Neural progenitor cell (in vitro differentiated cells): ENCODE data around the gene SP6. TPM values are rescaled to one million over a fixed set of nuclear protein-coding genes. Genes with fewer than 3 reads are reported as not detected.

ENCODE experiments used
- DNase-seq: peaks from one replicate; pipeline ENCODE4 v3.0.0-alpha.2; 2016; ENCODE audit warnings: low spot score
- H2AFZ ChIP-seq: fragments of 200-600 bp; sonication (generic); replicated peaks from 2 replicates; pipeline ENCODE4 v1.6.1; 2016; ENCODE audit warnings: antibody characterized with exemption
- H3F3A ChIP-seq: fragments of 200-600 bp; sonication (generic); 2 replicates; pipeline ENCODE4 v1.6.1; 2016; ENCODE audit warnings: antibody characterized with exemption, low read depth
- H3K27ac ChIP-seq: fragments of 200-600 bp; sonication (generic); 2 replicates; pipeline ENCODE4 v1.5.1; 2016; ENCODE audit warnings: mild to moderate bottlenecking
- H3K27me3 ChIP-seq: fragments of 200-600 bp; sonication (generic); 2 replicates; pipeline ENCODE4 v1.6.1; 2016; ENCODE audit warnings: mild to moderate bottlenecking, moderate library complexity
- H3K36me3 ChIP-seq: fragments of 200-600 bp; sonication (generic); 2 replicates; pipeline ENCODE4 v1.5.1; 2016
- H3K4me1 ChIP-seq: fragments of 200-600 bp; sonication (generic); 2 replicates; pipeline ENCODE4 v1.6.1; 2016; ENCODE audit warnings: mixed run types
- H3K4me2 ChIP-seq: fragments of 200-600 bp; sonication (generic); 2 replicates; pipeline ENCODE4 v1.6.1; 2016
- H3K4me3 ChIP-seq: fragments of 200-600 bp; sonication (generic); 2 replicates; pipeline ENCODE4 v1.5.1; 2016
- H3K79me2 ChIP-seq: fragments of 200-600 bp; sonication (generic); 2 replicates; pipeline ENCODE4 v1.6.1; 2016; ENCODE audit warnings: low read depth
- H3K9ac ChIP-seq: fragments of 200-600 bp; sonication (generic); 2 replicates; pipeline ENCODE4 v1.6.1; 2016
- H3K9me3 ChIP-seq: fragments of 200-600 bp; sonication (generic); 2 replicates; pipeline ENCODE4 v1.5.1; 2016; ENCODE audit warnings: low read depth
- H4K20me1 ChIP-seq: fragments of 200-600 bp; sonication (generic); 2 replicates; pipeline ENCODE4 v1.6.1; 2016; ENCODE audit warnings: low read depth
- H3K27ac Mint-ChIP-seq: 3 replicates; pipeline ENCODE4 v1.8.0; 2021; ENCODE audit warnings: mixed read lengths
- H3K27me3 Mint-ChIP-seq: 2 replicates; pipeline ENCODE4 v1.8.0; 2022; ENCODE audit warnings: low read depth, mild to moderate bottlenecking, inconsistent platforms, moderate library complexity, mixed read lengths; ENCODE audit not compliant: insufficient read depth
- H3K36me3 Mint-ChIP-seq: 3 replicates; pipeline ENCODE4 v1.8.0; 2021; ENCODE audit warnings: mixed read lengths
- H3K4me1 Mint-ChIP-seq: 3 replicates; pipeline ENCODE4 v1.8.0; 2021; ENCODE audit warnings: mixed read lengths
- H3K4me3 Mint-ChIP-seq: 3 replicates; pipeline ENCODE4 v1.8.0; 2021; ENCODE audit warnings: mild to moderate bottlenecking, moderate library complexity, mixed read lengths
- H3K9me3 Mint-ChIP-seq: 3 replicates; pipeline ENCODE4 v1.8.0; 2020; ENCODE audit warnings: mixed read lengths
- CTCF ChIP-seq: fragments of 200-600 bp; sonication (generic); IDR thresholded peaks from 2 replicates; pipeline ENCODE4 v1.5.1; 2017; ENCODE audit warnings: antibody characterized with exemption, mild to moderate bottlenecking
- EZH2 ChIP-seq: fragments of 200-600 bp; sonication (generic); IDR thresholded peaks from 2 replicates; pipeline ENCODE4 v1.6.1; 2017; ENCODE audit warnings: antibody characterized with exemption, mild to moderate bottlenecking, moderate library complexity
- EZH2phosphoT487 ChIP-seq: fragments of 200-600 bp; sonication (generic); IDR thresholded peaks from 2 replicates; pipeline ENCODE4 v1.6.1; 2017; ENCODE audit warnings: antibody characterized with exemption
- total RNA-seq: library from RNA; depleted of rRNA; stranded (reverse); fragments of >200 nt; gene quantifications from 2 replicates; pipeline ENCODE4 v1.2.3, GENCODE V29; 2015; ENCODE audit warnings: low replicate concordance

SP6 gene
- total RNA-seq, 1 donor from 2014 or later: 0.04 TPM

DNA sequence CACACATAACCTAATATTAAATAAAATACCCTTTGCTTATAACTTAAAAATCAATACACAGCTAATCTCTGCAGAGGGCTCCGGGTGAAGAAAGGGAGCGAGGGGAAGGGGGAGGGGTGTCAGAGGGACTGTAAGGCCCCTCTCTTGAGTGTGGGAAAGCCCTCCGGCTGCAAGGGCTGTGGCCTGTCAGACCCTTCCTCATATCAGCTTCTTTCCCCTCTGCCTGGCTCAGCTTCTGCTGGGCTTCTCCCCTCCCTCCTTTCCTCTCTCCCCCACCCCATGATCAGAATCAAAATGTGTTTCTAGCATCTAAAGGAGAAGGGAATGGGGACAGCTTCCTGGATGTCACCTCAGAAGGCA lies 5.3 kb downstream of the SP6 start:
- peaks cover 5% of the 10 kb centered on the region for H3F3A ChIP-seq
- H3K4me2 ChIP-seq: no peak overlapping the region
- no peak overlapping the region for H3K27ac ChIP-seq
- TF ChIP-seq EZH2phosphoT487 (no peak), EZH2 (no peak), CTCF (no peak)
- Mint-ChIP-seq H3K36me3 (peaks cover 2% of the 10 kb centered on the region), H3K27ac (no peak overlapping the region), H3K4me1 (peaks cover 23% of the 10 kb centered on the region), H3K9me3 (peaks cover 2% of the 10 kb centered on the region), H3K4me3 (no peak overlapping the region), H3K27me3 (peaks cover 61% of the 10 kb centered on the region)
- no peak for DNase-seq
- no peaks in the 10 kb centered on the region for H3K36me3 ChIP-seq
- H3K9ac ChIP-seq: no peak overlapping the region
- H3K79me2 ChIP-seq: peaks cover under 1% of the 10 kb centered on the region
- H3K4me1 ChIP-seq: peaks cover 10% of the 10 kb centered on the region
- H3K9me3 ChIP-seq: no peaks in the 10 kb centered on the region
- no peak overlapping the region for H2AFZ ChIP-seq
- peaks cover 20% of the 10 kb centered on the region for H4K20me1 ChIP-seq
- peaks cover 67% of the 10 kb centered on the region for H3K27me3 ChIP-seq
- no peak overlapping the region for H3K4me3 ChIP-seq

DNA sequence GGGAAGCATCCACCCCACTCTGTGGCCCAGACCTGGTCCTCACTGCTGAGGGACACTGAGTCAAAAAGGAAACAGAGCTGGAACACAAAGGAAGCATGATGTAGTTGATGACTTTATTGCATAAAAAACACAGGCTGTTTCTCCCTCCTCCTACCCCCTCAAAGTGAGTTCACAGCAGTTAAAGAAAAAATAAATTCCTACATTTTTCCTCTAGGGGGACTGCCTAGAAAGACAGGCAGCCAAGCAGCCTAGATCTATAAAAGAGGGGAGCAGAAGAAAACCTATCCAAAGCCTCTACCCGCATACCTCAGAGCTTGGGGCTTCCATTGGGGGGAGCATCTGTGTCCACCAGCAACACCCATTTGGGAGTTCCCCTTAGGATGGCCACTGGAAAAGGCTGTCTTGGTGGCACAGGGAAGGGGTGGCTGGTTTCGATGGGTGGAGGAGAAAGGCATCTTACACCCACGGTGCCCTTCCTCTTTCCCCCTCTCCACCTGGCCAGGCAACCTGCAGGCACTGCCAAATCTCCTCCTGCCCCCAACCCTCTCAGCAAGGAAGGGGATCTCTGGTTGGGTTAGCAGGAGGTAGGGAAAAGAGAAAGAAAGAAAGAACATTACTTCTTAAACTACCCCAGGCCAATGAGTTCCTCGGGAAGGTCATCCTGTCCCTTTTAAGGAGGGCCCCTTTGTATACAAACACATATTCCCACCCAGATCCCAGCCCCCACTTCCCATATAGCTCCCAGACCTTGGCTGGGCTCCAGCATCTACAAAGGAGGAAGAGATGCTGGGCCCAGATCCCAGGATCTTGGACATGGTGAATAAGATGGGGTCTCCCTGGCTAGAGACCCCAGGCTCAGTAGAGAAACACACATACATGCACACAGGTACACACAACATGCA lies 5.9 kb downstream of the SP6 start:
- Histone ChIP-seq H3F3A (no peaks in the 10 kb centered on the region), H3K4me3 (no peak overlapping the region), H3K27me3 (peaks cover 61% of the 10 kb centered on the region), H3K4me2 (no peak overlapping the region), H4K20me1 (peaks cover 16% of the 10 kb centered on the region), H3K79me2 (peaks cover 7% of the 10 kb centered on the region), H3K9me3 (no peaks in the 10 kb centered on the region), H3K36me3 (no peaks in the 10 kb centered on the region), H2AFZ (no peak overlapping the region), H3K9ac (no peak overlapping the region), H3K27ac (no peak overlapping the region), H3K4me1 (peaks cover 14% of the 10 kb centered on the region)
- Mint-ChIP-seq H3K4me3 (no peak overlapping the region), H3K27ac (no peak overlapping the region), H3K27me3 (peaks cover 55% of the 10 kb centered on the region), H3K9me3 (peaks cover 2% of the 10 kb centered on the region), H3K4me1 (peaks cover 24% of the 10 kb centered on the region), H3K36me3 (peaks cover 2% of the 10 kb centered on the region)
- TF ChIP-seq EZH2phosphoT487 (no peak), EZH2 (no peak), CTCF (peak; percentile 52)
- DNase-seq: no peak

DNA sequence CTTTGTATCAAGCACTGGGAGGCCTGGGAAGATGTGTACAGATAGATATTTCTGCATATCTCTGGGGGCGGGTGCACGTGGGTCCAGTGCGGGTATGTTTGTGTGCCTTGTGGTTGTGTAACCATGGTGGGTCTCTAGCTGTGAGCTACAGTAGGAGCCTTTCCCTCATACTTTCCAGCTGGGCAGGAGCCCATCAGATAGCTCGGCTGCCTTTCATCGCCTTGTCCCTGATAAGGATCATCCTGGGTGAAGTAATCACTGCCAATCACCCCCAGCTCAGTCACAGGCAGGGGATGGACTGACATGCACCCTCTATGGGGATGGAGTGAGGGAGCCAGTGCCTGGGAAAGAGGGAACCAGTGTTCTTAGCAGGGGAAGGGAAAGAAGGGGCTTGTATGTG lies 6.7 kb downstream of the SP6 start:
- H3K27ac ChIP-seq: no peak overlapping the region
- TF ChIP-seq CTCF (no peak), EZH2 (no peak), EZH2phosphoT487 (no peak)
- H3K79me2 ChIP-seq: peaks cover 7% of the 10 kb centered on the region
- peaks cover 46% of the 10 kb centered on the region for H3K27me3 Mint-ChIP-seq
- H3K9me3 Mint-ChIP-seq: peaks cover 2% of the 10 kb centered on the region
- H2AFZ ChIP-seq: no peak overlapping the region
- H4K20me1 ChIP-seq: peaks cover 8% of the 10 kb centered on the region
- H3K4me2 ChIP-seq: no peak overlapping the region
- H3K4me1 ChIP-seq: peaks cover 15% of the 10 kb centered on the region
- peaks cover 27% of the 10 kb centered on the region for H3K4me1 Mint-ChIP-seq
- peaks cover 2% of the 10 kb centered on the region for H3K36me3 Mint-ChIP-seq
- H3K27ac Mint-ChIP-seq: no peak overlapping the region
- no peaks in the 10 kb centered on the region for H3K36me3 ChIP-seq
- peaks cover 53% of the 10 kb centered on the region for H3K27me3 ChIP-seq
- no peak overlapping the region for H3K9ac ChIP-seq
- DNase-seq: no peak
- no peak overlapping the region for H3K4me3 Mint-ChIP-seq
- H3K4me3 ChIP-seq: no peak overlapping the region
- no peaks in the 10 kb centered on the region for H3K9me3 ChIP-seq
- H3F3A ChIP-seq: no peaks in the 10 kb centered on the region
